ENCODE results near the gene LGALS3BP.

LGALS3BP gene

GRCh38 chr17:78937561-78937960, 42.2 kb downstream of the LGALS3BP start:
- DNase-seq = no peak

GRCh38 chr17:78935419-78936323, 44.1 kb downstream of the LGALS3BP start:
- peak; percentile 70 for DNase-seq

- DNase-seq = no peak
These were observed 44.9 kb downstream of the LGALS3BP start for GRCh38 chr17:78934681-78935418.

GRCh38 chr17:78933959-78934568, 45.7 kb downstream of the LGALS3BP start:
- peak; percentile 84 for DNase-seq

- DNase-seq = no peak
These were observed 46.4 kb downstream of the LGALS3BP start for GRCh38 chr17:78933025-78933958.

GRCh38 chr17:78929908-78930775, 49.6 kb downstream of the LGALS3BP start:
- no peak for DNase-seq

GRCh38 chr17:78925662-78926555, 53.8 kb downstream of the LGALS3BP start:
- DNase-seq = no peak

- DNase-seq = peak; percentile 87
These were observed 54.5 kb downstream of the LGALS3BP start, which contains the start of gene TIMP2 for GRCh38 chr17:78925234-78925633. TSS of gene TIMP2 (minus strand) at chr17:78925387. CDS start at chr17:78925088, 299 bp downstream.

- DNase-seq = no peak
These were observed 55.1 kb downstream of the LGALS3BP start for GRCh38 chr17:78924481-78925151.

- DNase-seq = peak; percentile 40
These were observed 55.9 kb downstream of the LGALS3BP start for GRCh38 chr17:78923660-78924453.

- no peak for DNase-seq
These were observed 56.8 kb downstream of the LGALS3BP start for GRCh38 chr17:78922816-78923498.

GRCh38 chr17:78921437-78921971, 58.2 kb downstream of the LGALS3BP start:
- no peak for DNase-seq
